GM06990 (cell line): ENCODE measurements around the gene GRM7.

Experiments
- DNase-seq: peaks from one replicate; pipeline ENCODE4 v3.0.0-alpha.2; 2011; ENCODE audit not compliant: insufficient read length; ENCODE audit errors: extremely low read depth
- H3K27me3 ChIP-seq: replicated peaks from 2 replicates; pipeline ENCODE4 v1.6.0; 2011; ENCODE audit warnings: low read length; ENCODE audit not compliant: control insufficient read depth, insufficient read depth
- H3K36me3 ChIP-seq: 2 replicates; pipeline ENCODE4 v1.5.1; 2011; ENCODE audit warnings: low read length; ENCODE audit not compliant: control insufficient read depth, insufficient read depth
- H3K4me3 ChIP-seq: replicated peaks from 2 replicates; pipeline ENCODE4 v1.5.1; 2011; ENCODE audit warnings: low read depth, mild to moderate bottlenecking, control low read depth, low read length
- CTCF ChIP-seq: IDR thresholded peaks from 2 replicates; pipeline ENCODE4 v1.5.1; 2011; ENCODE audit warnings: low read length, control low read depth, mild to moderate bottlenecking, inconsistent platforms; ENCODE audit not compliant: insufficient read depth, poor library complexity, severe bottlenecking

GRM7 gene

GRCh38 chr3:7396534-7396933, 535.6 kb downstream of the GRM7 start:
- Histone ChIP-seq H3K36me3 (no peaks in the 10 kb centered on the region), H3K4me3 (no peak overlapping the region), H3K27me3 (no peaks in the 10 kb centered on the region)
- no peak for TF ChIP-seq CTCF
- DNase-seq: no peak

- no peak for TF ChIP-seq CTCF
- DNase-seq: no peak
- Histone ChIP-seq H3K4me3 (no peak overlapping the region), H3K27me3 (no peaks in the 10 kb centered on the region), H3K36me3 (no peaks in the 10 kb centered on the region)
Observed at GRCh38 chr3:7397097-7397496, 536.2 kb downstream of the GRM7 start.

GRCh38 chr3:7400360-7400759, 539.4 kb downstream of the GRM7 start:
- Histone ChIP-seq H3K36me3 (no peaks in the 10 kb centered on the region), H3K4me3 (no peak overlapping the region), H3K27me3 (no peaks in the 10 kb centered on the region)
- no peak for TF ChIP-seq CTCF
- DNase-seq: no peak

- Histone ChIP-seq H3K27me3 (no peaks in the 10 kb centered on the region), H3K36me3 (no peaks in the 10 kb centered on the region), H3K4me3 (no peak overlapping the region)
- DNase-seq: no peak
- no peak for TF ChIP-seq CTCF
Observed at GRCh38 chr3:7401418-7401817, 540.5 kb downstream of the GRM7 start.

- no peak for DNase-seq
- Histone ChIP-seq H3K27me3 (no peaks in the 10 kb centered on the region), H3K4me3 (no peak overlapping the region), H3K36me3 (no peaks in the 10 kb centered on the region)
- TF ChIP-seq CTCF: no peak
Observed at GRCh38 chr3:7407107-7407506, 546.2 kb downstream of the GRM7 start.

- TF ChIP-seq CTCF: no peak
- H3K36me3 ChIP-seq: no peaks in the 10 kb centered on the region
- no peak overlapping the region for H3K4me3 ChIP-seq
- H3K27me3 ChIP-seq: no peaks in the 10 kb centered on the region
- DNase-seq: no peak
Observed at GRCh38 chr3:7410782-7411181, 549.9 kb downstream of the GRM7 start.
